ENCODE data around the gene NBPF1.
"Not testable (repeated sequence)": the region's sequence is repeated elsewhere in the genome, so short reads cannot be mapped to it uniquely, and the experiment has no call there.

NBPF1 gene

GRCh38 chr1:16621681-16622315 lies 8.4 kb upstream of the NBPF1 start:
- DNase-seq (ENCODE audit: low read depth): not testable (repeated sequence)

GRCh38 chr1:16621300-16621658 lies 7.9 kb upstream of the NBPF1 start:
- no peak for DNase-seq (ENCODE audit: low read depth)

- DNase-seq (ENCODE audit: low read depth): not testable (repeated sequence)
Observed at GRCh38 chr1:16619803-16620501, 6.6 kb upstream of the NBPF1 start.

- DNase-seq (ENCODE audit: low read depth): no peak
Observed at GRCh38 chr1:16618719-16619118, 5.4 kb upstream of the NBPF1 start.

GRCh38 chr1:16617778-16618580 lies 4.6 kb upstream of the NBPF1 start:
- no peak for DNase-seq (ENCODE audit: low read depth)

- DNase-seq (ENCODE audit: low read depth): no peak
Observed at GRCh38 chr1:16617114-16617631, 3.8 kb upstream of the NBPF1 start.

GRCh38 chr1:16615253-16616252 lies 2.2 kb upstream of the NBPF1 start:
- DNase-seq (ENCODE audit: low read depth): no peak

- no peak for DNase-seq (ENCODE audit: low read depth)
Observed at GRCh38 chr1:16614361-16615252, 1.2 kb upstream of the NBPF1 start.

- DNase-seq (ENCODE audit: low read depth): no peak
Observed at GRCh38 chr1:16612332-16613172, 812 bp downstream of the NBPF1 start.

- DNase-seq (ENCODE audit: low read depth): not testable (repeated sequence)
Observed at GRCh38 chr1:16611981-16612331, 1.4 kb downstream of the NBPF1 start.

- not testable (repeated sequence) for DNase-seq (ENCODE audit: low read depth)
Observed at GRCh38 chr1:16611164-16611563, 2.2 kb downstream of the NBPF1 start.

- not testable (repeated sequence) for DNase-seq (ENCODE audit: low read depth)
Observed at GRCh38 chr1:16610553-16610952, 2.8 kb downstream of the NBPF1 start.

GRCh38 chr1:16609761-16610160 lies 3.6 kb downstream of the NBPF1 start:
- not testable (repeated sequence) for DNase-seq (ENCODE audit: low read depth)

- DNase-seq (ENCODE audit: low read depth): no peak
Observed at GRCh38 chr1:16608838-16609560, 4.4 kb downstream of the NBPF1 start.

GRCh38 chr1:16607853-16608815 lies 5.2 kb downstream of the NBPF1 start:
- not testable (repeated sequence) for DNase-seq (ENCODE audit: low read depth)

GRCh38 chr1:16607433-16607851 lies 5.9 kb downstream of the NBPF1 start:
- DNase-seq (ENCODE audit: low read depth): no peak

GRCh38 chr1:16606666-16607432 lies 6.5 kb downstream of the NBPF1 start:
- not testable (repeated sequence) for DNase-seq (ENCODE audit: low read depth)
